SK-N-SH treated with all-trans-retinoic acid at 6 μM for 48 hours (cell line): ENCODE data around the gene FETUB.
"Not testable (repeated sequence)": the region's sequence is repeated elsewhere in the genome, so short reads cannot be mapped to it uniquely, and the experiment has no call there.

ENCODE experiments used
- ATAC-seq: fragments of 200-7000 bp; cut with Tn5 transposase; 3 replicates; pipeline ENCODE4 v1.9.1; 2020; ENCODE audit warnings: mild to moderate bottlenecking, moderate library complexity
- ARNTL ChIP-seq: fragments of 450-650 bp; formaldehyde crosslinking; IDR thresholded peaks from 2 replicates; pipeline ENCODE4 v1.5.0; 2020; ENCODE audit warnings: low read depth, mild to moderate bottlenecking, moderate library complexity, borderline replicate concordance
- BACH2 ChIP-seq: fragments of 250-450 bp; sonication (Bioruptor Pico); IDR thresholded peaks from 2 replicates; pipeline ENCODE4 v1.9.0; 2021; ENCODE audit warnings: mild to moderate bottlenecking, borderline replicate concordance
- CREB5 ChIP-seq: fragments of 250-450 bp; sonication (Bioruptor Pico); IDR thresholded peaks from 2 replicates; pipeline ENCODE4 v1.5.1; 2020; ENCODE audit warnings: low read depth, mild to moderate bottlenecking, moderate library complexity
- CSDC2 ChIP-seq: fragments of 250-450 bp; sonication (Bioruptor Pico); IDR thresholded peaks from 2 replicates; pipeline ENCODE4 v1.5.0; 2020; ENCODE audit warnings: mild to moderate bottlenecking, moderate library complexity
- CSRNP3 ChIP-seq: fragments of 250-450 bp; sonication (Bioruptor Pico); IDR thresholded peaks from 2 replicates; pipeline ENCODE4 v1.5.1; 2021; ENCODE audit warnings: mild to moderate bottlenecking, moderate library complexity
- ESRRG ChIP-seq: fragments of 250-450 bp; sonication (Bioruptor Pico); IDR thresholded peaks from 2 replicates; pipeline ENCODE4 v1.6.1; 2021; ENCODE audit warnings: mild to moderate bottlenecking
- GLIS3 ChIP-seq: fragments of 250-450 bp; sonication (Bioruptor Pico); IDR thresholded peaks from 2 replicates; pipeline ENCODE4 v1.5.0; 2020; ENCODE audit warnings: mild to moderate bottlenecking, moderate library complexity
- ISL1 ChIP-seq: fragments of 250-450 bp; sonication (Bioruptor Pico); IDR thresholded peaks from 2 replicates; pipeline ENCODE4 v2.1.2; 2022; ENCODE audit warnings: mild to moderate bottlenecking, moderate library complexity
- OSR1 ChIP-seq: fragments of 250-450 bp; sonication (Bioruptor Pico); IDR thresholded peaks from 2 replicates; pipeline ENCODE4 v1.8.0; 2022; ENCODE audit warnings: moderate library complexity, mild to moderate bottlenecking, inconsistent platforms
- PATZ1 ChIP-seq: fragments of 250-450 bp; sonication (Bioruptor Pico); IDR thresholded peaks from 2 replicates; pipeline ENCODE4 v1.8.0; 2020; ENCODE audit warnings: mild to moderate bottlenecking, moderate library complexity, borderline replicate concordance
- PPARA ChIP-seq: fragments of 250-450 bp; sonication (Bioruptor Pico); IDR thresholded peaks from 2 replicates; pipeline ENCODE4 v1.5.0; 2020; ENCODE audit warnings: mild to moderate bottlenecking, borderline replicate concordance
- RARB ChIP-seq: fragments of 250-450 bp; sonication (Bioruptor Pico); IDR thresholded peaks from 2 replicates; pipeline ENCODE4 v1.8.0; 2021; ENCODE audit warnings: mild to moderate bottlenecking, moderate library complexity
- SNAI2 ChIP-seq: fragments of 250-450 bp; sonication (Bioruptor Pico); IDR thresholded peaks from 2 replicates; pipeline ENCODE4 v1.5.0; 2020; ENCODE audit warnings: mild to moderate bottlenecking, moderate library complexity
- TOX ChIP-seq: fragments of 250-450 bp; sonication (Bioruptor Pico); IDR thresholded peaks from 2 replicates; pipeline ENCODE4 v1.8.0; 2021; ENCODE audit warnings: mild to moderate bottlenecking, moderate library complexity, borderline replicate concordance
- ZFP3 ChIP-seq: fragments of 250-450 bp; sonication (Bioruptor Pico); IDR thresholded peaks from 2 replicates; pipeline ENCODE4 v1.5.0; 2020; ENCODE audit warnings: mild to moderate bottlenecking, moderate library complexity
- ZFP30 ChIP-seq: fragments of 450-650 bp; formaldehyde crosslinking; IDR thresholded peaks from 2 replicates; pipeline ENCODE4 v1.5.0; 2022; ENCODE audit warnings: mild to moderate bottlenecking, moderate library complexity
- ZNF565 ChIP-seq: fragments of 450-650 bp; formaldehyde crosslinking; conservative IDR thresholded peaks from 2 replicates; pipeline ENCODE4 v1.5.0; 2020; ENCODE audit warnings: low read depth, mild to moderate bottlenecking, moderate library complexity
- ZNF70 ChIP-seq: fragments of 450-650 bp; formaldehyde crosslinking; IDR thresholded peaks from 2 replicates; pipeline ENCODE4 v1.5.0; 2020; ENCODE audit warnings: mild to moderate bottlenecking, moderate library complexity
- ZNF8 ChIP-seq: fragments of 450-650 bp; formaldehyde crosslinking; IDR thresholded peaks from 2 replicates; pipeline ENCODE4 v1.5.0; 2020; ENCODE audit warnings: mild to moderate bottlenecking, moderate library complexity
- TF ChIP-seq, protein P1 (sequence below): fragments of 250-450 bp; sonication (Bioruptor Pico); IDR thresholded peaks from 2 replicates; pipeline ENCODE4 v1.5.0; 2020; ENCODE audit warnings: mild to moderate bottlenecking, moderate library complexity

The FETUB gene

DNA sequence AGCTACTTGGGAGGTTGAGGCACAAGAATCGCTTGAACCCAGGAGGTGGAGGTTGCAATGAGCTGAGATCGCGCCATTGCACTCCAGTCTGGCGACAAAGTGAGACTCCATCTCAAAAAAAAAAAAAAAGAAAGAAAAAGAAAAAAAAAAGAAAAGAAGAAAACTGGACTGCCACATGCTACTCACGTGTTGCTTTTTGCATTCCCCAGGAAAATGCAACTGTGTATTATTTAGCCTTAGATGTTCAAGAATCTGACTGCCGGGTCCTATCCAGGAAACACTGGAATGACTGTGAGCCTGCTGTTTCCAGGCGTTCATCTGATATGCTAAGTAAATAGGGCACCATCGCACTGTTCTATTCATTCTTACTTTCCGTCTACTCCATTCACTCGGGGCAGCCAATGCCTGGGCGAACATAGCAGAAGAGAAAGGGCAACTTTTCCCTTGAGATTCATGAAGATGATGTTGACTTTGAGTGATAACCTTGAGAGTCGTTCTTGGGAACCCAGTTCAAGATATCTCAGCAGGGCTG, 47.0 kb downstream of the FETUB start:
- TF ChIP-seq ZFP30 (CRISPR knock-in tag) (no peak), GLIS3 (CRISPR knock-in tag) (no peak), ZNF565 (no peak), PPARA (no peak), SNAI2 (CRISPR knock-in tag) (no peak), BACH2 (CRISPR knock-in tag) (no peak), ARNTL (CRISPR knock-in tag) (no peak), RARB (CRISPR knock-in tag) (no peak), TOX (CRISPR knock-in tag) (no peak), ISL1 (no peak), ESRRG (CRISPR knock-in tag) (no peak), OSR1 (CRISPR knock-in tag) (no peak)
- ATAC-seq: no peak

DNA sequence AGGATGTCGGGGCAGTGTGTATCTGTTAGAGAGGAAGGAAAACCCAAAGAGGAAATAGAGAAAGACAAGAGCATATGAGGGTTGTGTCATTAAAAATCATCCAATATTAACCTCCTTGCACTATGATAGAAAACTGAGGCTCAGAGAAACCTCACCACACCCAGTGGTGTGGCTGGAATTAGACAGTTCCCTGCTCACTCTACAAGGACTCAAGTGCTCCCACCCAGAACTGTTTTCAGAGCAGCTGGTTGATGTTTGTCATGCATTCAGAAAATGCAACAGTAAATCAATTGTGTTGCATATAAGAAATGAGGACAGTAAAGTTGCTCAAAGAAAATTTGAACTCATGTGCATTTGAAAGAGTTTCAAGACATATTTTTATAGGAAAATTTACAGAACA, 50.1 kb downstream of the FETUB start:
- ATAC-seq: not testable (repeated sequence)

GRCh38 chr3:186691676-186692075, 51.5 kb downstream of the FETUB start:
- TF ChIP-seq OSR1 (CRISPR knock-in tag): no peak
- TF ChIP-seq ZNF70 (CRISPR knock-in tag): no peak
- no peak for TF ChIP-seq ESRRG (CRISPR knock-in tag)
- no peak for TF ChIP-seq CREB5 (CRISPR knock-in tag)
- TF ChIP-seq, protein P1, sequence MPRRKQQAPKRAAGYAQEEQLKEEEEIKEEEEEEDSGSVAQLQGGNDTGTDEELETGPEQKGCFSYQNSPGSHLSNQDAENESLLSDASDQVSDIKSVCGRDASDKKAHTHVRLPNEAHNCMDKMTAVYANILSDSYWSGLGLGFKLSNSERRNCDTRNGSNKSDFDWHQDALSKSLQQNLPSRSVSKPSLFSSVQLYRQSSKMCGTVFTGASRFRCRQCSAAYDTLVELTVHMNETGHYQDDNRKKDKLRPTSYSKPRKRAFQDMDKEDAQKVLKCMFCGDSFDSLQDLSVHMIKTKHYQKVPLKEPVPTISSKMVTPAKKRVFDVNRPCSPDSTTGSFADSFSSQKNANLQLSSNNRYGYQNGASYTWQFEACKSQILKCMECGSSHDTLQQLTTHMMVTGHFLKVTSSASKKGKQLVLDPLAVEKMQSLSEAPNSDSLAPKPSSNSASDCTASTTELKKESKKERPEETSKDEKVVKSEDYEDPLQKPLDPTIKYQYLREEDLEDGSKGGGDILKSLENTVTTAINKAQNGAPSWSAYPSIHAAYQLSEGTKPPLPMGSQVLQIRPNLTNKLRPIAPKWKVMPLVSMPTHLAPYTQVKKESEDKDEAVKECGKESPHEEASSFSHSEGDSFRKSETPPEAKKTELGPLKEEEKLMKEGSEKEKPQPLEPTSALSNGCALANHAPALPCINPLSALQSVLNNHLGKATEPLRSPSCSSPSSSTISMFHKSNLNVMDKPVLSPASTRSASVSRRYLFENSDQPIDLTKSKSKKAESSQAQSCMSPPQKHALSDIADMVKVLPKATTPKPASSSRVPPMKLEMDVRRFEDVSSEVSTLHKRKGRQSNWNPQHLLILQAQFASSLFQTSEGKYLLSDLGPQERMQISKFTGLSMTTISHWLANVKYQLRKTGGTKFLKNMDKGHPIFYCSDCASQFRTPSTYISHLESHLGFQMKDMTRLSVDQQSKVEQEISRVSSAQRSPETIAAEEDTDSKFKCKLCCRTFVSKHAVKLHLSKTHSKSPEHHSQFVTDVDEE: no peak
- no peak for ATAC-seq

GRCh38 chr3:186693843-186694242, 53.6 kb downstream of the FETUB start:
- no peak for ATAC-seq
- TF ChIP-seq SNAI2 (CRISPR knock-in tag) (no peak), OSR1 (CRISPR knock-in tag) (no peak), TOX (CRISPR knock-in tag) (no peak), RARB (CRISPR knock-in tag) (no peak), CSRNP3 (no peak), ZFP3 (CRISPR knock-in tag) (no peak), ESRRG (CRISPR knock-in tag) (no peak), BACH2 (CRISPR knock-in tag) (no peak)

DNA sequence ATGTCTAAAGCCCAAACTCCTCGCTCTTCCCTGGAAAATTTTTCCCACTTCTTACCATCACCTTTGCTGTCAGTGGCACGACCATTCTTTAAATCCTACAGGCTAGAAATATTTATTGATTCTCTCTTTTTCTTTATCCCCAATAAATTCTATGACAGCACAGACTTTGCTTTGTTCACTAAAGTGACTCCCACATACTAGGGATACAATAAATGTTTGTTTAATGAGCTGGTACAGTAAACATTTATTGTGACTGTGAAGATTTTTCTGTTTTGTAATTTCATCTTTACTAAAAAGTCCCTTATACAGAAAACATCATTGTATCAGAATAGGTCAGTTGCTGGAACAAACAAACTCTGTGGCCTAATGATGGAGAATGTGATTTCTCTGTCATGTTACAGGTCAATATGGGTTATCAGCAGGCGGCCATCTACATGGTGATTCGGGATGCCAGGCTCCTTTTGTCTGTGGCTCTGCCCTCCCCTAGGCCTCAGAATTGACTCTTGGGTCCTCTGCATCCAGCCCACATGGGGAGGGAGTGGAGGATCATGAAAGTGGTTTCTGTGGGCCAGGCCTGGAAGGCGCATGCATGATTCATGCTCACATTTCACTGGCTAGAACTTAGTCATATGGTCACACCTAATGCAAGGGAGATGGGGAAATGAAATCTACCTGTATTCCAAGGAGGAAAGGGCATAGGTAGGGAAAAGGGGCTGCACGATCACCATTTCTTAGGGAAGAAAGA, 54.3 kb downstream of the FETUB start:
- TF ChIP-seq PPARA (no peak), GLIS3 (CRISPR knock-in tag) (no peak), ESRRG (CRISPR knock-in tag) (no peak), ZFP3 (CRISPR knock-in tag) (no peak), ZFP30 (CRISPR knock-in tag) (no peak), CSRNP3 (no peak), CSDC2 (no peak), PATZ1 (CRISPR knock-in tag) (no peak), TOX (CRISPR knock-in tag) (no peak), ISL1 (no peak), ZNF8 (CRISPR knock-in tag) (no peak)
- TF ChIP-seq, protein P1: no peak
- ATAC-seq: no peak
